PC-3 (cell line): Measurements from ENCODE around the gene CTRB2. TPM values are rescaled to one million over a fixed set of nuclear protein-coding genes. Genes with fewer than 3 reads are reported as not detected.
"Not testable (repeated sequence)": the region's sequence is repeated elsewhere in the genome, so short reads cannot be mapped to it uniquely, and the experiment has no call there.

Source experiments
- ATAC-seq: fragments of 200-7000 bp; cut with Tn5 transposase; 2 replicates; pipeline ENCODE4 v1.9.1; 2020; ENCODE audit warnings: mild to moderate bottlenecking, moderate library complexity
- BruUV-seq: library from RNA; stranded (reverse); fragments of 400-500 nt; replicated peaks from 2 replicates; lab custom pipeline; 2021; lab: Mats Ljungman, UMichigan
- CTCF ChIA-PET: fragments of 300-600 bp; sonication (Branson Sonifier 250); formaldehyde crosslinking; loops from one replicate; lab custom pipeline; 2022; ENCODE audit warnings: antibody characterized with exemption; lab: Charles Lee
- POLR2A ChIA-PET: fragments of 300-600 bp; sonication (Branson Sonifier 250); formaldehyde crosslinking; loops from one replicate; lab custom pipeline; 2022; ENCODE audit warnings: antibody characterized with exemption; ENCODE audit not compliant: unreplicated experiment; lab: Charles Lee
- DNase-seq: peaks from one replicate; pipeline ENCODE4 v3.0.0-alpha.2; 2015
- H2AFZ ChIP-seq: fragments of 300-600 bp; sonication (generic); 2 replicates; pipeline ENCODE4 v1.6.0; 2016; ENCODE audit warnings: antibody characterized with exemption, low read length
- H3F3A ChIP-seq: fragments of 300-600 bp; sonication (generic); one replicate; pipeline ENCODE4 v1.6.0; 2017; ENCODE audit warnings: antibody characterized with exemption, low read length, control low read depth, mild to moderate bottlenecking; ENCODE audit not compliant: unreplicated experiment
- H3K27ac ChIP-seq: fragments of 300-600 bp; sonication (generic); 2 replicates; pipeline ENCODE4 v1.5.1; 2016; ENCODE audit warnings: mild to moderate bottlenecking, low read length
- H3K27me3 ChIP-seq: fragments of 300-600 bp; sonication (generic); 2 replicates; pipeline ENCODE4 v1.6.1; 2016; ENCODE audit warnings: low read length, mixed read lengths
- H3K36me3 ChIP-seq: fragments of 300-600 bp; sonication (generic); 2 replicates; pipeline ENCODE4 v1.6.1; 2016; ENCODE audit warnings: low read depth, mixed run types, low read length, mixed read lengths
- H3K4me1 ChIP-seq: fragments of 300-600 bp; sonication (generic); 2 replicates; pipeline ENCODE4 v1.5.1; 2016; ENCODE audit warnings: low read length; ENCODE audit not compliant: insufficient read depth
- H3K4me2 ChIP-seq: fragments of 300-600 bp; sonication (generic); 2 replicates; pipeline ENCODE4 v1.6.0; 2016; ENCODE audit warnings: low read length
- H3K4me3 ChIP-seq: fragments of 300-600 bp; sonication (generic); 2 replicates; pipeline ENCODE4 v1.5.1; 2016; ENCODE audit warnings: mild to moderate bottlenecking, low read length, mixed read lengths
- H3K79me2 ChIP-seq: fragments of 300-600 bp; sonication (generic); 2 replicates; pipeline ENCODE4 v1.6.1; 2017; ENCODE audit warnings: low read length, mixed read lengths
- H3K9ac ChIP-seq: fragments of 300-600 bp; sonication (generic); 2 replicates; pipeline ENCODE4 v1.6.0; 2016; ENCODE audit warnings: mild to moderate bottlenecking, low read length
- H3K9me2 ChIP-seq: fragments of 300-600 bp; sonication (generic); replicated peaks from 2 replicates; pipeline ENCODE4 v1.6.1; 2016; ENCODE audit warnings: mixed run types, low read length, mixed read lengths
- H3K9me3 ChIP-seq: fragments of 300-600 bp; sonication (generic); 2 replicates; pipeline ENCODE4 v1.6.1; 2016; ENCODE audit warnings: low read length, mixed read lengths
- H4K20me1 ChIP-seq: fragments of 300-600 bp; sonication (generic); 2 replicates; pipeline ENCODE4 v1.6.1; 2016; ENCODE audit warnings: low read length, mixed read lengths
- EZH2 ChIP-seq: fragments of 300-600 bp; sonication (generic); IDR thresholded peaks from one replicate; pipeline ENCODE4 v1.6.1; 2017; ENCODE audit warnings: antibody characterized with exemption, mild to moderate bottlenecking, low read length; ENCODE audit not compliant: unreplicated experiment
- EZH2phosphoT487 ChIP-seq: fragments of 300-600 bp; sonication (generic); IDR thresholded peaks from 2 replicates; pipeline ENCODE4 v1.6.1; 2018; ENCODE audit warnings: mild to moderate bottlenecking, antibody characterized with exemption, low read length, borderline replicate concordance
- intact Hi-C: fragments of 100-400 bp; cut with micrococcal nuclease; formaldehyde crosslinking; loops from 2 replicates; pipeline ENCODE4 v1.9.0; 2023
- total RNA-seq: library from RNA; depleted of rRNA; stranded (reverse); fragments of >200 nt; gene quantifications from 2 replicates; pipeline ENCODE4 v1.2.3, GENCODE V29; 2014
- TF ChIP-seq, protein P1 (sequence below): fragments of 300-600 bp; sonication (generic); conservative IDR thresholded peaks from 2 replicates; pipeline ENCODE4 v1.5.1; 2017; ENCODE audit warnings: antibody characterized with exemption, low read depth, mild to moderate bottlenecking, low read length

CTRB2 gene
- total RNA-seq, 1 experiment from 2014 or later = not detected

DNA sequence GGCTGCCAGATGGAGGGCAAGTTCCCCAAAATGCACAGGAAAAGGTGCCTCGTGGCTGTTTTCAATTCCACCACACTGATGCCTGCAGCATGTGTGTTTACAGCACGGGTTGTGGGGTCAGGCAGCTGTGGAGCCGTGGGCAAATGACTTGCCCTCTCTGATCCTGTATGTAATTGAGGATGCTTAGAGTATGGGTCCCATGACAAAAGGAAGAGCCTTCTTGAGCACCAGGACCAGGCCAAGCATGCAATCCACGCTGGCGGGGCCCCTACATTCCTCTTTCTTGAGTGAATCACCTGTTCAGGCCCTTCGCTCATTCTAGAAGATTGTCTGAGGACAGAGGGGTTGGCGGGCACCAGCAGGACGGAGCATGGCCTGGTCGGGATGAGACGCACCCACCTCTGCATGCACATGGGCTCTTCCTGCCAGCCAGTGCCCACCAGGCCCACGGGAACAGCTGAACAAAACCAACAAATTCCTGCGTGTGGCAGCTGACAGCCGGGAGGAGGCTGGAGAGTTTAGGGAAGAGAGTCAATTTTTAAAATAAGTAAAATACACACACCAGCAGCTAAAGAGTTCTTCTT is 1.4 kb upstream of the CTRB2 start:
- H2AFZ ChIP-seq = no peak overlapping the region
- no peak overlapping the region for H3K27ac ChIP-seq
- ATAC-seq = no peak
- DNase-seq = no peak
- no peaks in the 10 kb centered on the region for H3K9me2 ChIP-seq
- H3K9me3 ChIP-seq = no peaks in the 10 kb centered on the region
- H3F3A ChIP-seq = no peaks in the 10 kb centered on the region
- H3K79me2 ChIP-seq = no peaks in the 10 kb centered on the region
- BruUV-seq = no TSS peak
- ChIA-PET CTCF (no interaction called here), POLR2A (no interaction called here)
- H3K27me3 ChIP-seq = no peaks in the 10 kb centered on the region
- H3K9ac ChIP-seq = no peak overlapping the region
- no peaks in the 10 kb centered on the region for H3K36me3 ChIP-seq
- no peaks in the 10 kb centered on the region for H3K4me1 ChIP-seq
- no peak for TF ChIP-seq EZH2phosphoT487
- no peaks in the 10 kb centered on the region for H4K20me1 ChIP-seq
- intact Hi-C loops = no loop called here
- H3K4me3 ChIP-seq = no peak overlapping the region
- H3K4me2 ChIP-seq = no peak overlapping the region

DNA sequence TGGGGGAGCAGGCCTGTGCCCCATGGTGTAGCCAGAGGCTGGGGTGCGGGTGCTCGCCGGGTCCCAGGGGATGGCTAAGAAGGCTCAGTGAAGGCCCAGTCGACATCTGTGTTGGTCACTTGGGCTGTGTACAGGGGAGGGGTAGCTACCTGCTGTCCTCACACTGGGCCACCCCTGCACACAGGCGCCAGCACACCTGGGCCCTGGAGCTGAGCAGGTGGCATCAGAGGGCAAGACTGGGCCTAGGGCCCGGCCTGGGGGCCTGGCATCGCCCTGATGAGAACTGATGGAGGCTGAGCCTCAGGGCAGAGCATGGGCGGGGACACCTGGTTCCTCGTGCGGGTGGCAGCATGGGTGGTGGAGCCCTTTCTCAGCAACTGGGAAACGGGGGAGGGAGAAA is 870 bp upstream of the CTRB2 start:
- POLR2A ChIA-PET = no interaction called here

DNA sequence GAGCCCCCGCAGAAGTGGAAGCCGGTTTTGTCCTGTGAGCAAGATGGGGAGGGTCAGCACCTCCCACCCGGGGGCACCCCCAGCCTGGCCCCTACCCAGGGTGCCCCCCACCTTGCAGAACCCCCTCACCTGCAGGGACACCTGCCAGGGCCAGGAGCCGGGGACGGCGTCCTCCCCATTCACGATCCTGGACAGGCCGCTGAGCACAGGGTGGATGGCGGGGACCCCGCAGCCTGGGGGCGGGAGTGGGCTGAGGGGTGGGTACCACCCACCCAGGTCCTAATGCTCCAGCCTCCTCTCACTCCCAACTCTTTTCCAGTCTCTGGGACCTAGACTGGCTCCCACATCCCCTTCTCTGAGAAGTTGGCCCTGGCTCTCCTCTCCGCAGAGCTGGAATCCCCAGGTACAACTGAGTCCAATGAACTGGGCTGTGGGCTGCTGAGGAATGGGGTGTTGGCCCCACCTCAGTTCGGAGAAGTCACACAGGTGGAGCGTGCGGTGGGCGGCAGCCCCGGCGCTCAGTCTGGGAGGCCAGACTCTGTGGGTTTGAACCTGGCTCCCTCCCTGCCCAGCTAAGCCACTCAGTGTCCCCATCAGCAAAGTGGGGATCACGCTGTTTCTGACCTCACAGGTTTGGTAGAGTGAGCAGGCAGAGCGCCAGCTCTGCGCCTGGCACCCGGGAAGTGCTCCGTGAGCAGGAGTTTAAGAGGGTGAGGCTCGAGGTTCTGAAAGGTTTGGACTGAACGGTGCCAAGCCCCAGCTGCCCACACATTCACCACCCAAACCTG is 806 bp downstream of the CTRB2 start:
- H3K4me3 ChIP-seq, BruUV-seq, H2AFZ ChIP-seq, H3K79me2 ChIP-seq, intact Hi-C loops, H3K36me3 ChIP-seq, CTCF ChIA-PET, H3K9me2 ChIP-seq, H3K4me1 ChIP-seq, H4K20me1 ChIP-seq, H3K27ac ChIP-seq, ATAC-seq, POLR2A ChIA-PET, DNase-seq, H3K9me3 ChIP-seq, H3F3A ChIP-seq, H3K9ac ChIP-seq, H3K27me3 ChIP-seq, H3K4me2 ChIP-seq: not testable (repeated sequence)

More for the DNA sequence above, 870 bp upstream of the CTRB2 start:
- H4K20me1 ChIP-seq = no peaks in the 10 kb centered on the region
- H3K9me2 ChIP-seq = no peaks in the 10 kb centered on the region
- no peak overlapping the region for H3K9ac ChIP-seq
- intact Hi-C loops = no loop called here
- CTCF ChIA-PET = no interaction called here
- DNase-seq = no peak
- no peaks in the 10 kb centered on the region for H3F3A ChIP-seq
- H3K4me1 ChIP-seq = no peaks in the 10 kb centered on the region
- H3K36me3 ChIP-seq = no peaks in the 10 kb centered on the region
- no peaks in the 10 kb centered on the region for H3K79me2 ChIP-seq
- H3K27me3 ChIP-seq = no peaks in the 10 kb centered on the region
- BruUV-seq = no TSS peak
- no peak overlapping the region for H2AFZ ChIP-seq
- TF ChIP-seq EZH2phosphoT487 = no peak
- TF ChIP-seq EZH2 = no peak
- TF ChIP-seq, protein P1, sequence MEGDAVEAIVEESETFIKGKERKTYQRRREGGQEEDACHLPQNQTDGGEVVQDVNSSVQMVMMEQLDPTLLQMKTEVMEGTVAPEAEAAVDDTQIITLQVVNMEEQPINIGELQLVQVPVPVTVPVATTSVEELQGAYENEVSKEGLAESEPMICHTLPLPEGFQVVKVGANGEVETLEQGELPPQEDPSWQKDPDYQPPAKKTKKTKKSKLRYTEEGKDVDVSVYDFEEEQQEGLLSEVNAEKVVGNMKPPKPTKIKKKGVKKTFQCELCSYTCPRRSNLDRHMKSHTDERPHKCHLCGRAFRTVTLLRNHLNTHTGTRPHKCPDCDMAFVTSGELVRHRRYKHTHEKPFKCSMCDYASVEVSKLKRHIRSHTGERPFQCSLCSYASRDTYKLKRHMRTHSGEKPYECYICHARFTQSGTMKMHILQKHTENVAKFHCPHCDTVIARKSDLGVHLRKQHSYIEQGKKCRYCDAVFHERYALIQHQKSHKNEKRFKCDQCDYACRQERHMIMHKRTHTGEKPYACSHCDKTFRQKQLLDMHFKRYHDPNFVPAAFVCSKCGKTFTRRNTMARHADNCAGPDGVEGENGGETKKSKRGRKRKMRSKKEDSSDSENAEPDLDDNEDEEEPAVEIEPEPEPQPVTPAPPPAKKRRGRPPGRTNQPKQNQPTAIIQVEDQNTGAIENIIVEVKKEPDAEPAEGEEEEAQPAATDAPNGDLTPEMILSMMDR = no peak
- H3K9me3 ChIP-seq = no peaks in the 10 kb centered on the region
- no peak overlapping the region for H3K4me3 ChIP-seq
- H3K4me2 ChIP-seq = no peak overlapping the region
- no peak for ATAC-seq
- no peak overlapping the region for H3K27ac ChIP-seq

DNA sequence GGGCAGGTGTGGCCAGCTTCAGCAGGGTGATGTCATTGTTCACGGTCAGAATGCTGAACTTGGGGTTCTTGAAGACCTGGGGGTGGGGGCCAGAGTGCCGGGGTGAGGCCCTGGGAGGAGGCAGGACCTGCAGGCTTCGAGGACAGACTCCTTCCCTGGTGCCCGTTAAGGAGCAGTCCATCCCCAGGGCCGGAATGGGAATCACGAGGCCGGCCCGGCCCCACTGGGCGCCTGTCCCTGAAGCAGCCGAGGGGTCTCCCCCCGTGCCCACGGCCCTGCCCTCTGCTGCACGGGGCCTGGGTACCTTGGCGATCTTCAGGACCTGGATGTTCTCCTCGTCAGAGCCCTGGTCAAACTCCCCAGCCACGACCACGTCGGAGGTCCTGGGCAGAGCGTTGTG is 1.5 kb downstream of the CTRB2 start:
- BruUV-seq, H3K4me3 ChIP-seq, CTCF ChIA-PET, POLR2A ChIA-PET, H2AFZ ChIP-seq, H3K9me2 ChIP-seq, ATAC-seq, intact Hi-C loops, H3F3A ChIP-seq, DNase-seq, H3K27me3 ChIP-seq, H3K36me3 ChIP-seq, H3K9me3 ChIP-seq, H4K20me1 ChIP-seq, H3K79me2 ChIP-seq, H3K27ac ChIP-seq, H3K4me1 ChIP-seq, H3K9ac ChIP-seq, H3K4me2 ChIP-seq: not testable (repeated sequence)

DNA sequence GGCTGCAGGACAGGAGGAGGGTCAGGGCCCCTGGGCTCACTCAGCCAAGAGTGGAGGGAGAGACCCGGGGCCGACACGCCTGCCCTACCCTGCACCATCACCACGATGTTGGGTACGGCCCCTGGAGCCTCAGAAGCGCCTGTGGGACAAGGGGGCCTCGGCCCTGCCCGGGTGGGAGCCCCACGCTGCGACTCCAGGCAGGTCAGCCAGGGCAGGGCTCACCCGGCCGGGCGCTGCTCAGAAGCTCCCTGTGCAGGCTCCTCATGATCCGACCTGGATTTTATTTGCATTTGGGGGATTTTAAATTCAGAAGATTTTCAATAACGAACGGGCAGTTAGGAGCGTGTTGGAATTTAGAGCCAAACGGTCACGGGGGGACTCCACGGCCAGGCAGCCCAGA is 2.1 kb downstream of the CTRB2 start:
- H3K27ac ChIP-seq, H3K9me2 ChIP-seq, POLR2A ChIA-PET, H3K36me3 ChIP-seq, H3K9me3 ChIP-seq, BruUV-seq, H4K20me1 ChIP-seq, H3K27me3 ChIP-seq, H3K4me1 ChIP-seq, H3K79me2 ChIP-seq, CTCF ChIA-PET, intact Hi-C loops, H3K9ac ChIP-seq, H3F3A ChIP-seq, DNase-seq, H3K4me3 ChIP-seq, H2AFZ ChIP-seq, H3K4me2 ChIP-seq: not testable (repeated sequence)
- ATAC-seq = peak; percentile 40
